Left lung (tissue), 10 donors: Measurements from ENCODE around the gene PLXNA2. TPM values are rescaled to one million over a fixed set of nuclear protein-coding genes. Genes with fewer than 3 reads are reported as not detected.

Source experiments
- ATAC-seq: fragments of 200-7000 bp; cut with Tn5 transposase; one replicate; pipeline ENCODE4 v1.9.1; 2020; ENCODE audit warnings: moderate library complexity
- DNase-seq, 4 donors: peaks; one replicate each; pipeline ENCODE4 v3.0.0-alpha.2; 2013 to 2020
- H3K27ac ChIP-seq, 2 donors: fragments of 200-600 bp; sonication (generic) in 1 of 2; one replicate each; pipeline versions ENCODE4 v1.5.0 to v1.8.0; 2020 to 2021
- H3K27me3 ChIP-seq, 2 donors: fragments of 200-600 bp; sonication (generic) in 1 of 2; one replicate each; pipeline versions ENCODE4 v1.5.0 to v1.8.0; 2020 to 2021
- H3K36me3 ChIP-seq, 2 donors: fragments of 200-600 bp; sonication (generic) in 1 of 2; one replicate each; pipeline versions ENCODE4 v1.5.0 to v1.8.0; 2020 to 2021
- H3K4me1 ChIP-seq, 2 donors: fragments of 200-600 bp; one replicate each; pipeline ENCODE4 v1.8.0; 2021
- H3K4me3 ChIP-seq, 2 donors: fragments of 200-600 bp; sonication (generic) in 1 of 2; one replicate each; pipeline versions ENCODE4 v1.5.0 to v1.8.0; 2020 to 2021; ENCODE audit warnings: mild to moderate bottlenecking in 1 of 2
- H3K9me3 ChIP-seq, 2 donors: fragments of 200-600 bp; sonication (generic) in 1 of 2; one replicate each; pipeline versions ENCODE4 v1.5.0 to v1.8.0; 2020 to 2021
- intact Hi-C, 2 donors: fragments of 100-400 bp; cut with DNase I; formaldehyde crosslinking; loops; one replicate each; pipeline versions ENCODE4 v1.11.2 to v1.14.2; 2022
- polyA plus RNA-seq, 6 donors: library from polyadenylated mRNA; unstranded; fragments of 120-200 nt; gene quantifications; one replicate each; pipeline ENCODE4 v1.2.1, GENCODE V29; 2013; ENCODE audit not compliant: insufficient read length in 6 of 6
- total RNA-seq, 2 donors: library from RNA; stranded (reverse); fragmentation: NEBNext Ultra II Directional; extraction: Animal tissue kit (Norgen Biotek cat#: 25700); gene quantifications; one replicate each; pipeline ENCODE4 v1.2.1, GENCODE V29; 2021
- TF ChIP-seq, protein P1 (sequence below), 2 donors: fragments of 200-600 bp; sonication (generic) in 1 of 2; IDR thresholded peaks; one replicate each; pipeline versions ENCODE4 v1.5.0 to v1.8.0; 2021; ENCODE audit warnings: antibody characterized with exemption in 2 of 2
- donor health status: DM: no; HTN: yes; CAD: no.
- donor health status: DM: no; HTN: no; CAD: no.

Gene PLXNA2
- total and polyA plus RNA-seq, 8 donors, result 21.4 to 92.8 (median 34.0) TPM

DNA sequence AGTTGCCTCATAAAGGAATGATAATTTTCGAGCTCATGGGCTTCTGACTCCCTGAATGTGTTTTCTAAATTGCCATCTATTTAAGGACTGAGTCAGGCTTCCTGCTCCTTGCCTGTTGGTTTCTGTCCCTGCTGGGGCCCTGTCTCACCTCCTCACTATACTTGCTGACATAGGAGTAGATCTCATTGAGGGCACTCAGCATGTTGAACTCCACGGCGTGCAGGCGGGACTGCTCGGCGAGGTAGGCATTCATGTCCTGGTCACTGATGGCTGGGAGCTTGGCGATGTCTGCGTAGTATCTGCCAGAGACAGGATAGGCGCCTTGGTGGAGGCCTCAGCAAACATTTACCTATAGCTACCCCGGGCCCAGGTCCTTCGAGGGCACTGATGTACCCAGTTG, 216.3 kb downstream of the PLXNA2 start:
- Histone ChIP-seq H3K4me1 (peaks cover 5 to 8% of the 10 kb centered on the region in 2 donors), H3K9me3 (no peaks in the 10 kb centered on the region), H3K36me3 (peaks cover 0 to 73% of the 10 kb centered on the region in 2 donors), H3K27me3 (no peaks in the 10 kb centered on the region), H3K4me3 (no peak overlapping the region), H3K27ac (no peak overlapping the region)
- TF ChIP-seq, protein P1, sequence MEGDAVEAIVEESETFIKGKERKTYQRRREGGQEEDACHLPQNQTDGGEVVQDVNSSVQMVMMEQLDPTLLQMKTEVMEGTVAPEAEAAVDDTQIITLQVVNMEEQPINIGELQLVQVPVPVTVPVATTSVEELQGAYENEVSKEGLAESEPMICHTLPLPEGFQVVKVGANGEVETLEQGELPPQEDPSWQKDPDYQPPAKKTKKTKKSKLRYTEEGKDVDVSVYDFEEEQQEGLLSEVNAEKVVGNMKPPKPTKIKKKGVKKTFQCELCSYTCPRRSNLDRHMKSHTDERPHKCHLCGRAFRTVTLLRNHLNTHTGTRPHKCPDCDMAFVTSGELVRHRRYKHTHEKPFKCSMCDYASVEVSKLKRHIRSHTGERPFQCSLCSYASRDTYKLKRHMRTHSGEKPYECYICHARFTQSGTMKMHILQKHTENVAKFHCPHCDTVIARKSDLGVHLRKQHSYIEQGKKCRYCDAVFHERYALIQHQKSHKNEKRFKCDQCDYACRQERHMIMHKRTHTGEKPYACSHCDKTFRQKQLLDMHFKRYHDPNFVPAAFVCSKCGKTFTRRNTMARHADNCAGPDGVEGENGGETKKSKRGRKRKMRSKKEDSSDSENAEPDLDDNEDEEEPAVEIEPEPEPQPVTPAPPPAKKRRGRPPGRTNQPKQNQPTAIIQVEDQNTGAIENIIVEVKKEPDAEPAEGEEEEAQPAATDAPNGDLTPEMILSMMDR (IDR thresholded peaks at IDR 0.05), result no peak
- DNase-seq (peak in 1 of 4 donors; percentile 64), ATAC-seq (no peak)
- intact Hi-C loops, result loop anchor here in 1 of 2 donors (10.0 kb wide), 1 partner anchor 217 kb away; the partner anchor contains the start of gene PLXNA2

DNA sequence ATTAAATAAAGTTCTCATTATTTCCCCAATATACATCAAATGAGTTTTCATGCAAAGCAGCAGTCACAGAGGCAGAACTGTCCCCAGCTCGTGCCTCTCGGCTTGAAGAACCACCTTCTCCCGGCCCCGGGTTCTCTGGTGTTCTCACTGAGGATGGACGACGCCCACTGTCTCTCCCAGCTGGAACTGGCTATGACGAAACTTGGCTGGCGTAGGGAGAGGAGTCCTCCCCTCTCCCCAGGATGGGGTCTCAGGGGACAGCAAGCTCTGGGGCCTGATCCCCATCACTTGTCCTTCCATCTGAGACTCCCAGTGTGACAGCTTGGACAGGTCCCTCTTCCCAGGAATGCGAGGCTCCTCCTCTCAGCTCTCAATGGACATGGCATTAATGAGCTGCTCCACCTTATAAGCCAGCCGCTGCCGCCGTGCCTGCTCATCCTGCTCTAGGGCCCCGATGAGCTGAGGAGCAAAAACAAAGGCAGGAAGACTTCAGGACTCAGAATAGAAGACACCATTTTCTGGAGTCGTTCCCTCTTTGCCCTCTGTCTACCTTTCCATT, 217.2 kb downstream of the PLXNA2 start:
- Histone ChIP-seq H3K27ac (no peak overlapping the region), H3K4me1 (peaks cover 5 to 8% of the 10 kb centered on the region in 2 donors), H3K36me3 (peaks cover 0 to 64% of the 10 kb centered on the region in 2 donors), H3K4me3 (no peak overlapping the region), H3K9me3 (no peaks in the 10 kb centered on the region), H3K27me3 (no peaks in the 10 kb centered on the region)
- DNase-seq, result no peak
- ATAC-seq, result no peak
- TF ChIP-seq, protein P1 (IDR thresholded peaks at IDR 0.05), result no peak
- intact Hi-C loops, result loop anchor here in 1 of 2 donors (10.0 kb wide), 1 partner anchor 218 kb away; the partner anchor contains the start of gene PLXNA2

DNA sequence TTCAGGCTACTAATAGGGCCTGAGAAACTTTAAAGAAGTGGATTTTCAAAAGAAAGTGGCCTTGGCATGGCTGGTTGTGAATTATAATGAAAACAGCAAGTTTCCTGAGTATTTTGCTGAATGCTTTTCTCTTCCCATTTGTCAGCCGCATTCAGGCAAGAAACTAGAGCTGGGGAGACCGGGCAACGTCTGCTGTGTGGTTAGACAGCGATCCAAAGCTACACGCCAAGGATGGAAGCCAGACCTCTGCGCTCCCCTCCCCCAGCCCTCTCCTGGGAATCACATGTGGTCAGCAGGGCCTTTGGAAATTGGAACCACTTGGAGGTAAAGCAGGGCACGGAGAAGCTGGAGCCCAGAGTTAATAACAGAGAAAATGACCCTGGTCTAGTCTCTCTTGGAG, 219.2 kb downstream of the PLXNA2 start:
- Histone ChIP-seq H3K9me3 (no peaks in the 10 kb centered on the region), H3K27ac (no peak overlapping the region), H3K4me3 (no peak overlapping the region), H3K36me3 (peaks cover 0 to 45% of the 10 kb centered on the region in 2 donors), H3K27me3 (no peaks in the 10 kb centered on the region), H3K4me1 (peaks cover 3 to 5% of the 10 kb centered on the region in 2 donors)
- ATAC-seq (peak; percentile 3), DNase-seq (no peak)
- intact Hi-C loops, result loop anchor here in 1 of 2 donors (10.0 kb wide), 1 partner anchor 220 kb away; the partner anchor contains the start of gene PLXNA2
- TF ChIP-seq, protein P1 (IDR thresholded peaks at IDR 0.05), result no peak

DNA sequence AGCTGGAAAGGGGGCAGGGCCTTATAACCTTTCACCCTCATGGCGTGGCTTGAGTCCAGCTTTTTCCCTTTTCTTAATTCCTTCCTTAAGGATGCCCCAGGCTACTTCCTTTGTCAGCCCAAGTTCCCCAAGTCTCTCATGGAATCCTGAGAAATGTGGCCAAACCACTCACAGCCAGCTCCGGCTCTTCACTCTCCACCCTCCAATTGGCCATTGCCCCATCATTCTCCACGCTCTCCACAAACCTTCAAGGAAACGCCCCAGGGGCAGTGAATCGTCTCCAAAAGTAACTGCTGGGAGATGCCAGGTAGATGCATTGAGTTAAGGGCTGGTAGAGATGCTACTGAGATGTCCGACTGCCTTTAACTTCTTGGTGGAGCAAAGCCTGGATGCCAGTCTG, 219.8 kb downstream of the PLXNA2 start:
- intact Hi-C loops, result loop anchor here in 1 of 2 donors (10.0 kb wide), 1 partner anchor 220 kb away; the partner anchor contains the start of gene PLXNA2
- no peak for ATAC-seq
- H3K27ac ChIP-seq, result no peak overlapping the region
- no peaks in the 10 kb centered on the region for H3K9me3 ChIP-seq
- peaks cover 0 to 2% of the 10 kb centered on the region in 2 donors for H3K4me1 ChIP-seq
- peaks cover 0 to 38% of the 10 kb centered on the region in 2 donors for H3K36me3 ChIP-seq
- TF ChIP-seq, protein P1 (IDR thresholded peaks at IDR 0.05), result no peak
- no peak for DNase-seq
- no peaks in the 10 kb centered on the region for H3K27me3 ChIP-seq
- H3K4me3 ChIP-seq, result no peak overlapping the region

DNA sequence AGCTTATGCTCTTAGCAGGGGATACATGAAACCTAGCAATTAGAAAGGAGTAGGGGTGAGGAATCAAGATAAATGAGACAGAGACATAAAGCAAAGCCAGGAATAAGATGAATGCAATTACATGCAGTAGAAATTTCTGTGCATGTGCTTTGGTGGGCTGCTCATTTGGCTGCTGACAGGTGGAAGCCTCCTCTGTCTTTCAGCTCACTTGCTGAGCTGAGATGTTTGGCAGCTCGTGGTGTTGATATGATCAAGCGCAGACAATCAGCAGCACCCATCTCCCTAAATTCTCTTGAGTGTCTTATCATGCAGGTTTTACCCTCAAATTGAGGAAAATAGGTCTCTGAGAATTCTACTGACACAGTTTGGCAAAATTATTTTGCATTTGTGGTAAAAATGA, 224.9 kb downstream of the PLXNA2 start:
- no peak overlapping the region for H3K27ac ChIP-seq
- H3K4me3 ChIP-seq, result no peak overlapping the region
- ATAC-seq (no peak), DNase-seq (no peak)
- no peaks in the 10 kb centered on the region for H3K9me3 ChIP-seq
- H3K36me3 ChIP-seq, result no peaks in the 10 kb centered on the region
- H3K4me1 ChIP-seq, result no peaks in the 10 kb centered on the region
- intact Hi-C loops, result no loop called here
- TF ChIP-seq, protein P1 (IDR thresholded peaks at IDR 0.05), result no peak
- H3K27me3 ChIP-seq, result no peaks in the 10 kb centered on the region
